Measurements from ENCODE around the gene TCF7L2.
A peak's percentile ranks its signal among the peaks of the same experiment; 100 is the strongest.

The TCF7L2 gene

DNA sequence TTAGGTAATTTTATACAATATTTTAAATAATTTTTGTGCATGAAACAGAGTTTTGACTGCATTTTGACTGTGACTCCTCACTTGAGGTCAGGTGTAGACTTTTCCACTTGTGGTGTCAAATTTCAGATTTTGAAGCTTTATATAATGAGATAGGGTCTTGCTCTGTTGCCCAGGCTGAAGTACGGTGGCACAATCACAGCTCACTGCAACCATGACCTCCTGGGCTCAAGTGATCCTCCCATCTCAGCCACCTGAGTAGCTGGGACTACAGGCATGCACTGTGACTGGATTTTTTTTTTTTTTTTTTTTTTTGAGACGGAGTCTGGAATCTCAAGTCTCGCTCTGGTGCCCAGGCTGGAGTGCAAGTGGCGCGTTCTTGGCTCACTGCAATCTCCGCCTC is 74.9 kb downstream of the TCF7L2 start:
- no peak for DNase-seq (ENCODE audit: low spot score)

- no peak for DNase-seq (ENCODE audit: low spot score)
These were observed 75.4 kb downstream of the TCF7L2 start for GRCh38 chr10:113025487-113025886.

DNA sequence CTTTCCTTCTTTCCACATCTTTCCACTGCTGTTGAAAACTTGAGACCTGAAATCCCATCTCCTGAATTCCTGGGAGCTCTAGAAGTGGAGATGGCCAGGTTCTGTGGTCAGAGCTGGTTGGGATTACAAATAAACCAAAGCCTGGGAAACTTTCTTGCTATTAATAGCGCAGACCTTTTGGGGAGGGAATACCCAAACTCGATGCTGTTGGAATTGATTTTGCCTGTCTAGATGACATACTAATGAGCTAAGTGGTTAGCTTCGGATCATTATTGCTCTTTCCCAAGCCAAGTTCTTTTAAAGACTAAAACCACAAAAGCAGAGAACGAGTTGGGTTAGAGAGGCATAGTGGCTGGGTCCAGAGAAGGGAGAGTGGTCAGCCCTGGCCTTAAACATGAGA is 76.6 kb downstream of the TCF7L2 start:
- DNase-seq (ENCODE audit: low spot score), result no peak

- no peak for DNase-seq (ENCODE audit: low spot score)
These were observed 77.2 kb downstream of the TCF7L2 start for GRCh38 chr10:113027230-113027573.

DNA sequence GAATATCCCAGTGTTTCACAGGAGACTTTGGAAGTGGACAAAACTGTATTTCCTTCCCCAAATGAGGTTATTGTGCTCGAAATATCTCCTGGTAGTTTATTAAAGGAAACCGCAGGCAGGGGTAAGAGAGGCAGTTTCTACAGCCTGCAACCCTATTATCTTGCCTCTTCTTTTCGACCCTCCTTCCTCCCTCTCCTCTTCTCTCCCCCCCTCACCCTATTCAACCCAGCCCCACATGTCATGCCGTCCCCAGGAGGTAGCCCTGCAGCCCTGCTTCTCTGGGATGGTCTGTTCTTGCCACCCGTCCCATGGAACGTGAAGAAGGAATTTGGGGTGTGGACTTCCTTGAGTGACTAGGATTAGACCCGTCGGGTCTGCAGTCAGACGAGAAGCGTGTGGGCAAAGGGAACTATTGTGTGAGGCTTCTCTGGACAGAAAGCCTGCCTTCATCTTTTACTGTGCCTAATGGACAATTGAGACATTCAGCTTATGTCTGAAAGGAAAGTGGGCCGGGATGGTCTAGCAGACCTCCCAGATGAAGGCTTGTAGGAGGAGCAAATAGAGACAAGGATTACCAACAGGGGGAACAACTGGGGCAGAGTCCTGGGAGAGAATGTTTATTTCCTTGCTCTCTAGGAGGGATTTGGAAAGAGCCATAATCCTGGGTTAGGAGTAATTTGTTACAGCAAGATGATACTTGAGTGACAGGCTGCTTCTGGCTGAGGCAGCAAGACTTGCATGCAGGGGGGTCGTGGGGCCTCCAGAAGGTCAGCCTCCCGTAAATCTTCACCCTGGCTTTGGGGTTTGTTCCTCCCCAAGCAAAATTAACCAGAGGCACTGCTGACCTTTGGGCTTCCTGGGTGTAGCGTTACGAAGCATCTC is 77.8 kb downstream of the TCF7L2 start:
- peak; percentile 57 for DNase-seq (ENCODE audit: low spot score)

GRCh38 chr10:113028456-113029440 is 78.7 kb downstream of the TCF7L2 start:
- no peak for DNase-seq (ENCODE audit: low spot score)

GRCh38 chr10:113030453-113030852 is 80.4 kb downstream of the TCF7L2 start:
- no peak for DNase-seq (ENCODE audit: low spot score)

DNA sequence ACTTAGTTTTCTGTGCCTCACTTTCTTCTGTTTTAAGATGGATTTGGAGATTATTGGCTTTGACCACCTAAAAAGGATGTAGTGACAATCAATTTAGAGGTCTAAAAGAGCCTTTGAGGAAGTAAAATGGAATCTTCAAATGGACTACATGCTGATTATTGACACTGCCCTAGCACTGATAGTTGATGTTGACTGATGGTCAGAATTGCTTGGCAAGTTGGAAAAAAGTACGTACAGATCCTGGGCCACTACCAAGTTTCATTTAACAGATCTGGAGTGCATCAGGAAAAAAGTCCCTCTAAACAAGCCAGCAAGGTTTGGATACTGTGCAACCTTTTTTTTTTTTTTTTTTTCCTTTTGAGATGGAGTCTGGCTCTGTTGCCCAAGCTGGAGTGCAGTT is 81.1 kb downstream of the TCF7L2 start:
- DNase-seq (ENCODE audit: low spot score), result no peak

GRCh38 chr10:113033991-113034390 is 83.9 kb downstream of the TCF7L2 start:
- DNase-seq (ENCODE audit: low spot score), result no peak

GRCh38 chr10:113035732-113036312 is 85.8 kb downstream of the TCF7L2 start:
- DNase-seq (ENCODE audit: low spot score), result no peak

DNA sequence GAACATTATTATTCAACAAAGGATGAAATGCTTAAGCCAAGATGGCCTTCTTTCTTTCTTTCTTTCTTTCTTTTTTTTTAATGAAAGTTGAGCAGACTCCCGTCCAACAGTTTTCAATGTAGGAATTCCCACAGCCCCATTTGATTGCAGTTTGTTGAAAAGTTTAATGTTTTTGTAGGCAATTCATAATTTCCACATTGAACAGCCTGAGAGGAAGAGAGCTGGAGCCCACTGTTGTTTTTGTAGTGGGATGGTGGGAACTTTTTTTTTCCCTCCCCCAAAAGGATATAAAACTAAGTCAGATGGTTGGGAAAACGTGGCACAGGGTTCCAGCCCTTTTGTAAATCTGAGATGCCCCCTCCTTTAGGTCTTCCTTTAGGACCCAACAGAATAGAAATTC is 86.6 kb downstream of the TCF7L2 start:
- DNase-seq (ENCODE audit: low spot score), result no peak

DNA sequence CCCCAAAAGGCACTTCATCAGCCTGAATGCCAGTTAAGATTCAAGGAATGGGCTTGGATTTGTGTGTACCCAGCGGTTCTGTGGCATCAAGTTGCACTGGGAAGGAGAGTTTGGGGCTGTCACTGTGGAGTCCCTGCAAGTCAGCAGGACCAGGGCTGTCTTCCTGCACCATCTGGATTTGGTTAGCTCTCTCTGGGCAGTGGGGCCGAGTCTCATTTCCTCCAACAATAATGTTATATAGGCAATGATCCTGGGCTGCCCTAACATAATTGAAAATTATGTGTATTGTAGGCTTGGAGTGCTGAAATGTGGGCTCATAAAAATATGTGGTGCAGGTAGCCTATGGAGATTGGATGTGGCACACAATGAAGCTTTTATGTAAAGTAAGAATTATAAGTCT is 87.2 kb downstream of the TCF7L2 start:
- DNase-seq (ENCODE audit: low spot score), result no peak

DNA sequence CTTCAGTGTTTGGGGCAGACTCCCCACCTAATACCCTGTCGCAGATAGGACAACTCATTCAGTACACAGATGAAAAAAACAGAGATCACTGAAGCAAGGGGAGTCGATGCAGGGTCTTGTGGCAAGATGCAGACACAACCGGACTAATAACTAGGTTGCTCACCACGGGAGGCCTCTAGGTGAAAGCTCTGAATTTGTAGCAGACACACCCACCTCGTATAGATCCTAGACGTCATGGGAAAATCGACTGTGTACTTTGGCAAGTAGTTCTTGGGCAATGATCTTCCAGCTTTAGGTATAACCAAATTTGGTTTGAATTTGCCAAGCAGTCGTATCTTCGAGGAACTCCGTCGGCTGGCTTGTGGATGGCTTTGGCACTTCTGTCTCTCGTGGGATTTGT is 88.1 kb downstream of the TCF7L2 start:
- DNase-seq (ENCODE audit: low spot score), result no peak

GRCh38 chr10:113038985-113039384 is 88.9 kb downstream of the TCF7L2 start:
- no peak for DNase-seq (ENCODE audit: low spot score)

DNA sequence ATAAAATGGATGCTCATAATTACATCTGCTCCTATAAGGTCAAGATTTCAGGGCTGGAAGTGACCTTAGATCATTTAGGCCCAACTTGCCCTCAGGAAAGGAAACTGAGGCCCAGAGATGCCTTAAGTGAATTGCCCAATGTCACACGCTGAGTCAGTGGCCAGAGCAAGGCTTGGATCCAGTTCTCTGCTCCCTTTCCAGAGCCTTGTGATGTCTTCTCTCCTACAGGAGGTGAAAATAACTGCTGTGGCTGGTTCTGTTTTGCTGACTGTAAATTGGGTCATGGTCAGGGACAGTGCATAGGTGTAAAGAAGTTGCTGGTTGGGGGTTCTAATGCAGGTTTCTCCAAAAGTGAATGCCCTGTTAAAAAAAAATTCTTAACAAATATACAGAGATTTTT is 91.3 kb downstream of the TCF7L2 start:
- DNase-seq (ENCODE audit: low spot score), result no peak

GRCh38 chr10:113041841-113042750 is 92.0 kb downstream of the TCF7L2 start:
- DNase-seq (ENCODE audit: low spot score), result no peak

GRCh38 chr10:113042868-113043267 is 92.8 kb downstream of the TCF7L2 start:
- DNase-seq (ENCODE audit: low spot score), result no peak

GRCh38 chr10:113044016-113044755 is 94.1 kb downstream of the TCF7L2 start:
- no peak for DNase-seq (ENCODE audit: low spot score)

GRCh38 chr10:113045147-113046055 is 95.4 kb downstream of the TCF7L2 start:
- no peak for DNase-seq (ENCODE audit: low spot score)

DNA sequence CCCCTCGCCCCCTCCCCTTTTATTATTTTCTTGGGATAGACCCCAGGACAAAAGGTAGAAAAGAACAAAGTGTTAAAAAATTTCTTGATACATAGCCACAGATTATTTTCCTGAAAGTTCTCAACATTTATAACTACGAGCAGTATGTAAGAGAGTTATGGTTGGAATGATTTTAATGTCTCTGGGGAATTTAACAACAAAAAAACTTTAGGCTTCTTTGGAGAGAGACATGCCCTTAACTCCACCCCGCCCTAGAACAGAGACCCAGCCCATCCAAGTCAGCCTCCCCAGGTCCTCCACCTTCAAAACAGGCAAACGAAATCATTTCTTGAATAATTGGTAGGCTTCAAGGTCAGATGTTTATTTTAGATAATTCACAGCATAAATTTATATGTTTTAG is 97.1 kb downstream of the TCF7L2 start:
- no peak for DNase-seq (ENCODE audit: low spot score)

All from kidney capillary endothelial cell (primary cell).